ENCODE measurements around the gene RASSF10. TPM values are rescaled to one million over a fixed set of nuclear protein-coding genes. Genes with fewer than 3 reads are reported as not detected.

RASSF10 gene
- polyA plus RNA-seq, 4 donors: 1.4 to 3.2 TPM; not detected in 2

- no peak for FAIRE-seq
- Histone ChIP-seq H3K4me1 (ENCODE audit: control insufficient read depth in 3 of 3, insufficient read depth in 2 of 3, low read depth in 1 of 3, low read length in 2 of 3) (peaks cover 5 to 42% (median 21%) of the 10 kb centered on the region in 3 donors), H3K36me3 (ENCODE audit: control insufficient read depth in 3 of 3, insufficient read depth in 2 of 3, low read depth in 1 of 3, low read length in 3 of 3) (no peaks in the 10 kb centered on the region), H3K27ac (ENCODE audit: low read depth in 1 of 3, low read length in 2 of 3) (peak overlapping the region in 1 of 3 donors; percentile 57), H3K27me3 (ENCODE audit: control insufficient read depth in 3 of 3, insufficient read depth in 3 of 3, low read length in 3 of 3) (peaks cover 9 to 21% (median 16%) of the 10 kb centered on the region in 3 donors), H3K4me3 (ENCODE audit: low read depth in 1 of 3, low read length in 3 of 3) (peak overlapping the region in 2 of 3 donors; percentile 40 to 58), H3K9me3 (ENCODE audit: control insufficient read depth in 2 of 2, insufficient read depth in 1 of 2, low read depth in 1 of 2, low read length in 1 of 2) (peaks cover 0 to 4% of the 10 kb centered on the region in 2 donors)
- no peak for DNase-seq
- 0 to 1% (median 1%) methylated on average over 41 to 48 of the region's 48 CpGs for WGBS, 3 donors
Observed at GRCh38 chr11:13009476-13009920, 382 bp downstream of the RASSF10 start.

DNA sequence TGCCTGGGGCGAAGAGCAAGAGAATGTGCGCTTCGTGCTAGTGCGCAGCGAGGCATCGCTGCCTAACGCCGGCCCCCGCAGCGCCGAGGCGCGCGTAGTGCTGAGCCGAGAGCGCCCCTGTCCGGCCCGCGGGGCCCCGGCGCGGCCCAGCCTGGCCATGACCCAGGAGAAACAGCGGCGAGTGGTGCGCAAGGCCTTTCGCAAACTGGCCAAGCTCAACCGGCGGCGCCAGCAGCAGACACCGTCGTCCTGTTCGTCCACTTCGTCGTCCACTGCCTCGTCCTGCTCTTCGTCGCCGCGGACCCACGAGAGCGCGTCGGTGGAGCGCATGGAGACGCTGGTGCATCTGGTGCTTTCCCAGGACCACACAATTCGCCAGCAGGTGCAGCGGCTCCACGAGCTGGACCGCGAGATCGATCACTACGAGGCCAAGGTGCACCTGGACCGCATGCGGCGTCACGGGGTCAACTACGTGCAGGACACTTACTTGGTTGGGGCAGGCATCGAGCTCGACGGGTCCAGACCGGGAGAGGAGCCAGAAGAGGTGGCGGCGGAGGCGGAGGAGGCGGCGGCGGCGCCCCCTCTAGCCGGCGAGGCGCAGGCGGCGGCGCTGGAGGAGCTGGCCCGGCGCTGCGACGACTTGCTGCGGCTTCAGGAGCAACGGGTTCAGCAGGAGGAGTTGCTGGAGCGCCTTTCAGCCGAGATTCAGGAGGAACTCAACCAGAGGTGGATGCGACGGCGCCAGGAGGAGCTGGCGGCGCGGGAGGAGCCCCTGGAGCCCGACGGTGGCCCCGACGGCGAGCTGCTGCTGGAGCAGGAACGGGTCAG lies 1.0 kb downstream of the RASSF10 start:
- peaks cover 9 to 21% (median 16%) of the 10 kb centered on the region in 3 donors for H3K27me3 ChIP-seq (ENCODE audit: control insufficient read depth in 3 of 3, insufficient read depth in 3 of 3, low read length in 3 of 3)
- peaks cover 5 to 42% (median 21%) of the 10 kb centered on the region in 3 donors for H3K4me1 ChIP-seq (ENCODE audit: control insufficient read depth in 3 of 3, insufficient read depth in 2 of 3, low read depth in 1 of 3, low read length in 2 of 3)
- FAIRE-seq: no peak
- peaks cover 0 to 4% of the 10 kb centered on the region in 2 donors for H3K9me3 ChIP-seq (ENCODE audit: control insufficient read depth in 2 of 2, insufficient read depth in 1 of 2, low read depth in 1 of 2, low read length in 1 of 2)
- peak overlapping the region in 1 of 3 donors; percentile 0 for H3K27ac ChIP-seq (ENCODE audit: low read depth in 1 of 3, low read length in 2 of 3)
- WGBS, 3 donors: 2 to 3% (median 2%) methylated on average over 90 to 94 of the region's 94 CpGs
- DNase-seq: peak; percentile 55 to 72
- H3K4me3 ChIP-seq (ENCODE audit: low read depth in 1 of 3, low read length in 3 of 3): peak overlapping the region in 2 of 3 donors; percentile 40 to 58
- no peaks in the 10 kb centered on the region for H3K36me3 ChIP-seq (ENCODE audit: control insufficient read depth in 3 of 3, insufficient read depth in 2 of 3, low read depth in 1 of 3, low read length in 3 of 3)

DNA sequence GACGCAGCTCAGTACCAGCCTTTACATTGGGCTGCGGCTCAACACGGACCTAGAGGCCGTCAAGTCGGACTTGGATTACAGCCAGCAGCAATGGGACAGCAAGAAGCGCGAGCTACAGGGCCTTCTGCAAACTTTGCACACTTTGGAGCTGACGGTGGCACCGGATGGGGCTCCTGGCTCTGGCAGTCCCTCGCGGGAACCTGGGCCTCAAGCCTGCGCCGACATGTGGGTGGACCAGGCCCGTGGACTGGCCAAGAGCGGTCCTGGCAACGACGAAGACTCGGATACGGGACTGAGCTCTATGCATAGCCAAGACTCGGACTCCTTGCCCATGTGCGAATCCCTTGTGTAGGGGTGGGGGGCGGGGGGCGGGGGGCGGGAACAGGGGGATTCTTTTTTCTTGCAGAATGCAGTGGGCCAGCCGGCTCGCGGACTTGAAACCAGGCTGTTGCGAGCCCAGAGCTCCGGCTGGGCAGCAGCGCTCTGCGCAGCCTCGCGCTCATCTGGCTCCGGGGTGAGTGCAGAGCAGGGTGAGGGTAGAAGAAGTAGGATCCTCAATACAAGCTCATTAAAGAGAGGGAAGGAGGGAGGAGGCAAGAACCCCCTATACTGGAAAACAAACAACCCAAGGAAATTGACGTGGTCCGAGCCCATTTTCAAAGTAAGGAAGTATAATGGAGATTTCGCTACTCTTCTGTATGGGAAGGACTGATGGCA lies 1.8 kb downstream of the RASSF10 start:
- peaks cover 0 to 4% of the 10 kb centered on the region in 2 donors for H3K9me3 ChIP-seq (ENCODE audit: control insufficient read depth in 2 of 2, insufficient read depth in 1 of 2, low read depth in 1 of 2, low read length in 1 of 2)
- FAIRE-seq: no peak
- H3K4me1 ChIP-seq (ENCODE audit: control insufficient read depth in 3 of 3, insufficient read depth in 2 of 3, low read depth in 1 of 3, low read length in 2 of 3): peaks cover 5 to 42% (median 21%) of the 10 kb centered on the region in 3 donors
- H3K36me3 ChIP-seq (ENCODE audit: control insufficient read depth in 3 of 3, insufficient read depth in 2 of 3, low read depth in 1 of 3, low read length in 3 of 3): no peaks in the 10 kb centered on the region
- WGBS, 3 donors: 3 to 7% (median 6%) methylated on average over 34 to 37 of the region's 37 CpGs
- peaks cover 9 to 21% (median 17%) of the 10 kb centered on the region in 3 donors for H3K27me3 ChIP-seq (ENCODE audit: control insufficient read depth in 3 of 3, insufficient read depth in 3 of 3, low read length in 3 of 3)
- peak overlapping the region in 1 of 3 donors; percentile 39 for H3K27ac ChIP-seq (ENCODE audit: low read depth in 1 of 3, low read length in 2 of 3)
- peak in 1 of 2 donors; percentile 52 for DNase-seq
- peak overlapping the region in 2 of 3 donors; percentile 40 to 58 for H3K4me3 ChIP-seq (ENCODE audit: low read depth in 1 of 3, low read length in 3 of 3)

- Histone ChIP-seq H3K27me3 (ENCODE audit: control insufficient read depth in 3 of 3, insufficient read depth in 3 of 3, low read length in 3 of 3) (peaks cover 9 to 21% (median 17%) of the 10 kb centered on the region in 3 donors), H3K4me3 (ENCODE audit: low read depth in 1 of 3, low read length in 3 of 3) (peak overlapping the region in 1 of 3 donors; percentile 37), H3K9me3 (ENCODE audit: control insufficient read depth in 2 of 2, insufficient read depth in 1 of 2, low read depth in 1 of 2, low read length in 1 of 2) (peaks cover 0 to under 1% of the 10 kb centered on the region in 2 donors), H3K27ac (ENCODE audit: low read depth in 1 of 3, low read length in 2 of 3) (peak overlapping the region in 1 of 3 donors; percentile 39), H3K4me1 (ENCODE audit: control insufficient read depth in 3 of 3, insufficient read depth in 2 of 3, low read depth in 1 of 3, low read length in 2 of 3) (peaks cover 5 to 42% (median 21%) of the 10 kb centered on the region in 3 donors), H3K36me3 (ENCODE audit: control insufficient read depth in 3 of 3, insufficient read depth in 2 of 3, low read depth in 1 of 3, low read length in 3 of 3) (no peaks in the 10 kb centered on the region)
- 3 to 21% (median 9%) methylated on average over 7 of the region's 7 CpGs for WGBS, 3 donors
- FAIRE-seq (no peak), DNase-seq (peak in 1 of 2 donors; percentile 37)
Observed at GRCh38 chr11:13011466-13012055, 2.4 kb downstream of the RASSF10 start.

DNA sequence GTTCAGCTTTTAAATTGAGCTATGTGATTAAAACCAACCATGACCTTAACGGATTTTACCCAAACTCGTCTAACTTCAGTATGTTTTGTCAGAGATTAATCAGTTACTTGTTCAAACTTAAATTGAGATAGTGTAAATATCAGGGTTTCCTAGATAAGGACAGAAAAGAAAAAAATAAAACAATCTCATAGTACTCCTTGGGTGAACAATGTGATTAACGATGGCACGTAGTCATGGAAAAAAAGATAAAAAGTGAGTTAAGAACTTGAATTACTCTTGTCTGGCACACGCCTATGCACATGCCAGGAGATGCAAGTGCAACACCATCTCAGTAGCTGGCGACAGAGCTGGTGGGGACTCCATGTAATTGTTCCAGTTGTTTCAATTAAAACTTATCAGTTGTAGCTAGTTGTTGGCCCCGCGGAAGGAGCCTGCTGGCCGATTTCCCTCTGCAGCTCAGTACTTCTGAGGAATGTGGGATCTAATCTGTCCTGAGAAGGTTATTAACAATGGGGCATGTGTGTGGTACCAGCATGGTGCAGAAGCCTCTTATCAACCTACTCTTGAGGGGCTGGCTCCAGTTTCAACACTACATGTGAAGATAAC lies 3.0 kb downstream of the RASSF10 start:
- Histone ChIP-seq H3K27me3 (ENCODE audit: control insufficient read depth in 3 of 3, insufficient read depth in 3 of 3, low read length in 3 of 3) (peaks cover 9 to 21% (median 17%) of the 10 kb centered on the region in 3 donors), H3K9me3 (ENCODE audit: control insufficient read depth in 2 of 2, insufficient read depth in 1 of 2, low read depth in 1 of 2, low read length in 1 of 2) (no peaks in the 10 kb centered on the region), H3K36me3 (ENCODE audit: control insufficient read depth in 3 of 3, insufficient read depth in 2 of 3, low read depth in 1 of 3, low read length in 3 of 3) (no peaks in the 10 kb centered on the region), H3K4me1 (ENCODE audit: control insufficient read depth in 3 of 3, insufficient read depth in 2 of 3, low read depth in 1 of 3, low read length in 2 of 3) (peaks cover 3 to 38% (median 21%) of the 10 kb centered on the region in 3 donors), H3K27ac (ENCODE audit: low read depth in 1 of 3, low read length in 2 of 3) (peak overlapping the region in 1 of 3 donors; percentile 34), H3K4me3 (ENCODE audit: low read depth in 1 of 3, low read length in 3 of 3) (peak overlapping the region in 1 of 3 donors; percentile 37)
- FAIRE-seq (no peak), DNase-seq (peak; percentile 42 to 58)
- WGBS, 3 donors: 7 to 33% (median 18%) methylated on average over 9 of the region's 9 CpGs

DNA sequence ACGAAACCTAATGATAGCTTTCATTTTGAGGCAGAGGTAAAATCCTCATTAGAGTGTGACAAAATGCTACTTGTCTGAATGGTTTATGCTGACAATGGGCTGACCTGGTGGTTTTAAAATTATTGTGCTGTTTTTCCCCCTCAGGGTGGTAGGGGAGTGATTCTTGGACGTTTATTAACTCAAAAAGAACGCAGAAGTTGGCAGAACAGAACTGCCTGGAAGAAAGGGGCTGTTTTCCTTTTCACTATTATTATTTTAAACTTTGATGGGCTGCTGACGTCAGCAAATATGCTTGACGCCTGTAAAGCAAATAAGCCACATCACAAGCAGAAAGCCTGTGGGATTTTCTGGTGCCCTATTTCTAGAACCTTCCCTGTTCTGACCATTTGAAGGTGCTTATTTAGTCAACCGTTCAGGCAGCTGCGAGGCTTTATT lies 4.0 kb downstream of the RASSF10 start:
- H3K27me3 ChIP-seq (ENCODE audit: control insufficient read depth in 3 of 3, insufficient read depth in 3 of 3, low read length in 3 of 3): peaks cover 9 to 21% (median 17%) of the 10 kb centered on the region in 3 donors
- no peak for FAIRE-seq
- DNase-seq: no peak
- no peak overlapping the region for H3K27ac ChIP-seq (ENCODE audit: low read depth in 1 of 3, low read length in 2 of 3)
- no peaks in the 10 kb centered on the region for H3K36me3 ChIP-seq (ENCODE audit: control insufficient read depth in 3 of 3, insufficient read depth in 2 of 3, low read depth in 1 of 3, low read length in 3 of 3)
- WGBS, 3 donors: 10 to 35% (median 12%) methylated on average over 7 of the region's 7 CpGs
- H3K4me3 ChIP-seq (ENCODE audit: low read depth in 1 of 3, low read length in 3 of 3): no peak overlapping the region
- no peaks in the 10 kb centered on the region for H3K9me3 ChIP-seq (ENCODE audit: control insufficient read depth in 2 of 2, insufficient read depth in 1 of 2, low read depth in 1 of 2, low read length in 1 of 2)
- peaks cover 3 to 30% (median 19%) of the 10 kb centered on the region in 3 donors for H3K4me1 ChIP-seq (ENCODE audit: control insufficient read depth in 3 of 3, insufficient read depth in 2 of 3, low read depth in 1 of 3, low read length in 2 of 3)

DNA sequence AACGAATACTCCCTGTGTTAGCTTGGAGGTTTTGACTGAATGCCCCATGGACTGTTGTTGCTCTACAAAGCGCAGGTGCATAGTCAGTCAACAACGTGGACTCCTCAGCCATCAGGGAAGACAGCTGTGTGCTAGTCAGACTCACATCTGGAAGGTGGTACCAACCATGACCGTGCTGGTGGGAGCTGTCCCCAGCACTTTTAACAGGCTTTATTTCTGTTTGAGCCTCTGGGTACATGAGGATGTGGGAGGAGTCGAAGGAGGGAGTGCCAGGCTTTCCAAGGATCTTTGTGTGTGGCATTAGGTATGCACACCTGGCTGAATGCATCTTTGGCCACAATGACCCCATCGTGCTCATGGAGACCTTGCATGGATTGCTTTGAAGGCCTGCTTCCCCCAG lies 6.6 kb downstream of the RASSF10 start:
- Histone ChIP-seq H3K27me3 (ENCODE audit: control insufficient read depth in 3 of 3, insufficient read depth in 3 of 3, low read length in 3 of 3) (peaks cover 0 to 7% (median 6%) of the 10 kb centered on the region in 3 donors), H3K4me1 (ENCODE audit: control insufficient read depth in 3 of 3, insufficient read depth in 2 of 3, low read depth in 1 of 3, low read length in 2 of 3) (peaks cover 0 to 17% (median 8%) of the 10 kb centered on the region in 3 donors), H3K27ac (ENCODE audit: low read depth in 1 of 3, low read length in 2 of 3) (no peak overlapping the region), H3K4me3 (ENCODE audit: low read depth in 1 of 3, low read length in 3 of 3) (no peak overlapping the region), H3K36me3 (ENCODE audit: control insufficient read depth in 3 of 3, insufficient read depth in 2 of 3, low read depth in 1 of 3, low read length in 3 of 3) (no peaks in the 10 kb centered on the region), H3K9me3 (ENCODE audit: control insufficient read depth in 2 of 2, insufficient read depth in 1 of 2, low read depth in 1 of 2, low read length in 1 of 2) (no peaks in the 10 kb centered on the region)
- FAIRE-seq (no peak), DNase-seq (peak in 1 of 2 donors; percentile 14)
- 23 to 61% (median 45%) methylated on average over 6 of the region's 6 CpGs for WGBS, 3 donors

Data from small intestine (tissue), 7 donors.